Stimulated activated CD4-positive, alpha-beta T cell treated with anti-CD3 and anti-CD28 coated beads, Interleukin-4, amount 100 ng/mL, for 4 hours (primary cell): ENCODE results near the gene SNRNP70.

Experiments used
- DNase-seq, 2 experiments: peaks; one replicate each; pipeline ENCODE4 v3.0.0-alpha.2; 2020

The SNRNP70 gene

DNA sequence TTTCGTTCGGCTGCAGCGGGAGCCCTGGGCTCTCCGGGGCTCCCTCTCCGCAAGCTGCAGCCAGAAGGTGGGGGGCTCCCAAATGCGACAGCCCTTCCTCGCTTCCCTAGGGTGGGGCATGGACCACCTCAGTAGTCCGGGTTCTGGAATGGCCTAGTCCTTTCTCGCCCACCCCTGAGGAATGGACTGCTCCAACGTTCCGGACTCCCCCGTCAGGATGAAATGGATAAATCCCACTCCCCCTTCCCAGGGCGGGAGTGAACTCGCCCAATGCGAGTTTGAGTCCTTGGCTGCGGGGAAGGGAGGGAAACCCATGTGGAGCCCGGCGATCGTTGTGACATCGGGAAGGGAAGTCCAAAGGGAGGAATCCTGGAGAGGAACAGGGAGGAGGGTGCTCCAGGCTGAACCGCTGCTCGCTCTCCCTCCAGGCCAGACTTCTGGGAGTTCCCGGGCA lies 64.4 kb downstream of the SNRNP70 start:
- DNase-seq, result no peak

DNA sequence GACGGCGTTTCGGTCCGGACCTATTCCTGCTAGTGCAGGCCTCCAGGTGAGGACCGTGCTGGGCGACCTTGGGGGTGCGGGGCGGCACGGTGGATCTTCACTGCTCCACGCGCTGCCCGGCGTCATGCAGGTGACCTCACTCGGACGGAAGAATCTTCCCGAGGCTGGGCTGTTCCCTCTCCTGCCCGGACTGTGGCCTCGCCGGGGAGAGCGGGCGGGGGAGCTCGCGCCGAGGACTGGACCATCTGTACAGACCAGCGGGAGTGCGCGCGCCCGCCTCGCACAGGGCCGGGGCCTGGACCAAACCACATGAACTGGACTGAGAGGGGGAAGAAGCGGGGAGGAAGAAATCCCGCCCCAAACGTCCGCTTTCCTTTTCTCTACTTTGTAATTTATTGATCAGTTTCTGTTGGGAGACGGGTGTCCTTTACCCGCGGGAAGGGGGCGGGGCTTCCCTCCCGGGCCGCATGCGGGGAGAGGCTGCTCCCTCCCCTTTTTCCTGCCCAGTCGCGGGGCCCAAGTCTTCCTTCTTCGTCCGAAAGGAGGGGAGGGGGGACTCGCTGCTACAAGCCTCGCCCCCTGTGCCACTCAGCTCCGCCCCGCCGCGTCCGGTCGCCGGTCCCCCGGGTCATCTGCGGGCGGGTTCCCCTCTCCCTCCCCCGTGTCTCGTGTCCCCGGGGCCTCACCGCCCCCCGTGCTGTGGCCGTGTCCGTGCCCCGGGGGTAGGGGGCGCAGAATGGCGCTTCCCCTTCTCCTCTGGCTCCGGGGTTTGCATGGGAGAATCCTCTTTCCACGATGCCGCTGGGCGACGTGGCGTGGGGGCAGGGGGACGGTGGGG lies 65.1 kb downstream of the SNRNP70 start:
- peak; percentile 31 to 46 for DNase-seq

GRCh38 chr19:49150944-49151243 lies 65.6 kb downstream of the SNRNP70 start:
- DNase-seq, result no peak

DNA sequence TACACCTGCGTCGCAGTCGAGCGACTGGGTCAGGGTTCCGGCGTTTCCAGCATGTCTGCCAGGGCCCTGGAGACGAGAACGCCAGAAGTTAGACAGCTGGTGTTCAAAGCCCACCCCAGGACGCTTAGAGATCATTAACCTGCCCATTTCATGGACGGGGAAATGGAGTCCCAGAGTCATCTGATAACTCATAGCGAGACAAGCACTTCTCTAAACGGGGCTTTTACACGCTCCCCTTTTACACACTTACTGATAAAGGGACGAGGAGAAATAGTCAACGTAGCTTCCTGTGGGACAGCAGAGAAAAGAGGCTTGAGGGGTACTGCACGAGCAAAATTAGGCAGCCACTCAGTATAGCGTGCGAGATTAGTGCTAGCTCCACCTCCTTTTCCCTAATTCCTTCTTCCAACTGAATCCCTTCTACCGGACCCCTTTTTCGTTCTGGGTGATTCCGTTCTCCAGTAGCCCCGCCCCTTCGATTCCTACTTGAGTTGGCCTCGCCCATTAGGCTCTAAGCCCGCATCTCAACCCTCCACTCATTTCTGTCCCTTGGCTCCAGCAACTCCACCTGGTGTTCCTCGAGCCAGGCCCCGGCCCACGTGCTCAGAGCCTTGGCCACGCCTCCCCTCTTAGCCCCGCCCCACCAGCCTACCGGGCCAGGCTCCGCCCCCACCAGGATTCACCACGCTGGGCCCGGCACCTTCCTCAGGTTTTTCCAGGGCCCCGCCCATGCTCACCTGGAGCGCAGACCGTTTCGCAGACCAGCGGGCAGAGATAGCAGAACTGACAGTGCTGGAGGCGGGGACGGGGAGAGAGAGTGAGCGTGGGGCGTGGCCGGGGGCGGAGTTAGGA lies 66.2 kb downstream of the SNRNP70 start:
- peak; percentile 17 to 31 for DNase-seq

DNA sequence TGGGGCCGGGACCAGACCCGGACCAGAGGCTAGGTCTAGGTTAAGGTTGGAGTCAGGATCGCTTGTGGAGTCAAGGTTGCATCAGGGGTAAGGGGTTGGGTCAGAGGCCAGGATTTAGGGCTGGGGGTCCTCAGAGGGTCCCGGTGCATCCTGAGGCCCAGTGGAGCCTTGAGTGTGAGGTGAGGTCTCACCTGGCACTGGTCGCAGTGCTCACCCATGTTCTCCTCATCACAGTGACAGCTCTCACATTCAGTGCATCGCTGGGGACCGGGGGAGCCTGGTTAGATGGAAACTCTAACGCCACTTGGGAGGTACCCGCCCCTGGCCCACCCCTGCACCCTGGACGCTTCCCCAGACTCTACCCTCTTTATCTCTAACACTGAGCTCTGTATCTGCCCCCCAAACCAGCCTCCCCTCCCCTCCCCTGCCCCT lies 66.9 kb downstream of the SNRNP70 start:
- DNase-seq, result no peak

DNA sequence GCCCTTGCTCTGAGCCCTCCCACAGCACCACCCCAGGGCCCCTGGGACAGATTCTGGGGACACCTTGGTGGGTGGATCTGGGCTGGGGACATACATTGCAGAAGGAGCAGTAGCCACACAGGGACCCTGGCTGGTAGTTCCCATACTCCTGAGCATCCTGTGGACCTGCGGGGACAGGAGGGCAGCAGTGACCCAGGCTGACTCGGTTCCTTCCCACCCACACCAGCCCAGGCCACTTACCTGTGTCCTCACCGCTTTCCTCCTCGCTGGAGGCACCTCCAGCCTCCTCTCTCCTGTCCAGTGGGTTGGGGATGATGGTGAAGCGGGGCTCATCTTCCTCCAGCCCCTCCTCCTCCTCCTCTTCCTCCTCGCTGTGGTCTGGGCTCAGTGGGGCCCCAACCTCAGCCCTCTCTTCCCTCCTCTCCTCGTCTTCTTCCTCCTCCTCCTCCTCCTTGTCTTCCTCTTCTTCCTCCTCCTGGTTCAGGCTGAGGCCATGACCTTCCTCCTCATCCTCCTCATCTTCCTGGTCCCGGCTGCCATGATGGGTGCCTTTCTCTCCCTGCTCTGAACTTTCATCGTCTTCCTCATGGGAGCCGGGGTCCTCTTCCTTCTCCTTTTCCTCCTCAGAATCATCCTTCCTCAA lies 68.0 kb downstream of the SNRNP70 start:
- DNase-seq, result no peak

GRCh38 chr19:49154279-49154678 lies 69.0 kb downstream of the SNRNP70 start:
- DNase-seq, result no peak

GRCh38 chr19:49155005-49155819 lies 70.0 kb downstream of the SNRNP70 start, which contains the start of gene HRC:
Gene HRC (minus strand): TSS chr19:49155396. CDS start chr19:49155237, 159 bp downstream.
- no peak for DNase-seq

- no peak for DNase-seq
Observed at GRCh38 chr19:49155820-49156346, 70.6 kb downstream of the SNRNP70 start.

DNA sequence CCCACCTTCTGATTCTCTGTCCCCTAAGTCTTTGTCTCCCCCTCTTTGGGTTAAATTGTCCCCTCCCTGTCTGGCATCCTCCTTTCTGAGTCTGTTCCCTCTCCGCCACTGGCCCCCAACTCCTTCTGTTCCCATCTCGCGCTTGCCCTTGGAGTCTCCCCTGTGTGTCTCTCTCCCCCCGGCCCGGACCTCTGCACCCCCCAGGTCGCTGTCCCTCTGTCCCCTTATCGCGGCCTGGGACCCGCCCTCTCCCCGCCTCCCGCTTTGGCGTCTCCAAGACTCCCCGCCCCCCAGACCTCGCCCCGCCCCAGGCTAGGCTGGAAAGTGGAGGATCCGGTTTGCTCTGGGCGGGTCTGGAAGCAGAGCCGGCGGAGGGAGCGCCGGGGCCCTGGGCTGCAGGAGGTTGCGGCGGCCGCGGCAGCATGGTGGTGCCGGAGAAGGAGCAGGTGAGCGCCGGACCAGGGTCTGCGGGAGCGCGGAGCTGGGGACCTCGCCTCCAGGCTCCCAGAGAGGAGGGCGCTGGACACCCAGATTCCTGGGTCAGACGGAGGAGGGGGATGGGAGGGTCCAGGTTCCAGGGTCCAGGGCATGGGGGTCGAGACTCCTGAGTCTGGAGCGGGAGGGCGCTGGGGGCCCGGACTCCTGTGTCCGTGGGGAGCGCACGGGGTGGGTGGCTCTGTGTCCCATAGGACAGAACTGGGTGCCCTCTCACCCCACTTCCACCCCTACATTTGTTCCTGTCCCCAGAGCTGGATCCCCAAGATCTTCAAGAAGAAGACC lies 72.4 kb downstream of the SNRNP70 start, which contains the start of gene TRPM4:
TSS of gene TRPM4 (plus strand) at position 348 of the 780 bp plus-strand sequence. CDS start at position 423, 75 bp downstream.
- peak in 1 of 2 experiments; percentile 49 for DNase-seq
